Measurements from ENCODE around the gene RREB1.

Gene RREB1

DNA sequence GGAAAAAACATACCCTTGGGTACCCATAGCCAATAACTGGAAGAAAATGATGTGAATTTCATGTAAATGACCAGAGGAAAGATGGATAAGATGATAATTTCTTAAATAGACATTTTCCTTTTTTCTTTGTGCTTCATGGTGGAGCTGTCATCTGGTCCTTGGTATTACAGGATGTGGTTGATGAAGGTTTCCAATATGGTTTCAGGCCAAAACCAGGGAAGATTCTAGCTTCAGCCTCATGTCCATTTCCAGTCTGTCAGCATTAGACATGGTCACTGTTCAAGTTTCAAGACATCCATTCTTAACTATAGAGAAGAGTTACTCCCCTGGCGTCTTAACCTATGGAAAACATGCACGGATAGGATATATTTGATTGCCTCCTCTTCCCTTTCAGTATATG is 141.6 kb downstream of the RREB1 start:
- CTCF ChIA-PET = interaction anchor here (0.5 to 1.9 kb wide), 5 partner anchors 11 to 553 kb away, joined by 3 to 5 read pairs (median 4); no protein-coding TSS in a partner anchor

GRCh38 chr6:7249946-7250643 is 142.3 kb downstream of the RREB1 start:
- CTCF ChIA-PET = interaction anchor here (0.5 to 1.9 kb wide), 7 partner anchors 15 to 554 kb away, joined by 3 to 6 read pairs (median 4); no protein-coding TSS in a partner anchor
- Histone ChIP-seq H3K4me3 (ENCODE audit: low read depth, low read length) (no peak overlapping the region), H3K27ac (ENCODE audit: extremely low read depth, low read depth, low read length) (no peak overlapping the region), H3K9me3 (ENCODE audit: control insufficient read depth, insufficient read depth, low read depth, low read length) (no peaks in the 10 kb centered on the region), H3K4me1 (ENCODE audit: control insufficient read depth, insufficient read depth, low read length) (no peaks in the 10 kb centered on the region), H3K36me3 (ENCODE audit: control insufficient read depth in 2 of 2, insufficient read depth in 1 of 2, low read length in 2 of 2) (peaks cover 5 to 58% of the 10 kb centered on the region in 2 experiments; a peak in 2 of 3 replicates)
- POLR2A ChIA-PET = interaction anchor here (1.7 kb wide), 1 partner anchor 11 kb away, joined by 3 read pairs; no protein-coding TSS in a partner anchor
- no peak for TF ChIP-seq ZSCAN5A (tag by site-specific recombination; IDR thresholded peaks at IDR 0.05)
- no peak for TF ChIP-seq SETDB1 (IDR thresholded peaks at IDR 0.05; ENCODE audit: insufficient read length, low read length)
- TF ChIP-seq ZNF521 (tag by site-specific recombination; IDR thresholded peaks at IDR 0.05) = no peak
- TF ChIP-seq ZNF555 (tag by site-specific recombination; conservative IDR thresholded peaks at IDR 0.05) = no peak
- TF ChIP-seq ZNF19 (tag by site-specific recombination; IDR thresholded peaks at IDR 0.05; ENCODE audit: low read depth) = no peak

More for the DNA sequence above, 141.6 kb downstream of the RREB1 start:
- POLR2A ChIA-PET = interaction anchor here (1.7 kb wide), 1 partner anchor 11 kb away, joined by 3 read pairs; no protein-coding TSS in a partner anchor
- Histone ChIP-seq H3K36me3 (ENCODE audit: control insufficient read depth in 2 of 2, insufficient read depth in 1 of 2, low read length in 2 of 2) (peaks cover 5 to 62% of the 10 kb centered on the region in 2 experiments; a peak in 2 of 3 replicates), H3K4me1 (ENCODE audit: control insufficient read depth, insufficient read depth, low read length) (no peaks in the 10 kb centered on the region), H3K4me3 (ENCODE audit: low read depth, low read length) (no peak overlapping the region), H3K27ac (ENCODE audit: extremely low read depth, low read depth, low read length) (no peak overlapping the region), H3K9me3 (ENCODE audit: control insufficient read depth, insufficient read depth, low read depth, low read length) (no peaks in the 10 kb centered on the region)
- no peak for TF ChIP-seq ZNF146 (tag by site-specific recombination; IDR thresholded peaks at IDR 0.05)
- TF ChIP-seq IKZF3 (tag by site-specific recombination; IDR thresholded peaks at IDR 0.05) = no peak
- no peak for TF ChIP-seq OSR2 (tag by site-specific recombination; IDR thresholded peaks at IDR 0.05)
- no peak for TF ChIP-seq ZNF2 (tag by site-specific recombination; IDR thresholded peaks at IDR 0.05)
- no peak for TF ChIP-seq ZBTB21 (tag by site-specific recombination; IDR thresholded peaks at IDR 0.05)
- no peak for TF ChIP-seq ZNF48 (tag by site-specific recombination; IDR thresholded peaks at IDR 0.05)
- TF ChIP-seq ZNF560 (tag by site-specific recombination; IDR thresholded peaks at IDR 0.05; ENCODE audit: borderline replicate concordance) = no peak
- TF ChIP-seq ZIC2 (tag by site-specific recombination; IDR thresholded peaks at IDR 0.05) = no peak
- no peak for TF ChIP-seq ZBTB44 (tag by site-specific recombination; IDR thresholded peaks at IDR 0.05)
- no peak for TF ChIP-seq ZNF792 (tag by site-specific recombination; IDR thresholded peaks at IDR 0.05)
- TF ChIP-seq, protein P1, sequence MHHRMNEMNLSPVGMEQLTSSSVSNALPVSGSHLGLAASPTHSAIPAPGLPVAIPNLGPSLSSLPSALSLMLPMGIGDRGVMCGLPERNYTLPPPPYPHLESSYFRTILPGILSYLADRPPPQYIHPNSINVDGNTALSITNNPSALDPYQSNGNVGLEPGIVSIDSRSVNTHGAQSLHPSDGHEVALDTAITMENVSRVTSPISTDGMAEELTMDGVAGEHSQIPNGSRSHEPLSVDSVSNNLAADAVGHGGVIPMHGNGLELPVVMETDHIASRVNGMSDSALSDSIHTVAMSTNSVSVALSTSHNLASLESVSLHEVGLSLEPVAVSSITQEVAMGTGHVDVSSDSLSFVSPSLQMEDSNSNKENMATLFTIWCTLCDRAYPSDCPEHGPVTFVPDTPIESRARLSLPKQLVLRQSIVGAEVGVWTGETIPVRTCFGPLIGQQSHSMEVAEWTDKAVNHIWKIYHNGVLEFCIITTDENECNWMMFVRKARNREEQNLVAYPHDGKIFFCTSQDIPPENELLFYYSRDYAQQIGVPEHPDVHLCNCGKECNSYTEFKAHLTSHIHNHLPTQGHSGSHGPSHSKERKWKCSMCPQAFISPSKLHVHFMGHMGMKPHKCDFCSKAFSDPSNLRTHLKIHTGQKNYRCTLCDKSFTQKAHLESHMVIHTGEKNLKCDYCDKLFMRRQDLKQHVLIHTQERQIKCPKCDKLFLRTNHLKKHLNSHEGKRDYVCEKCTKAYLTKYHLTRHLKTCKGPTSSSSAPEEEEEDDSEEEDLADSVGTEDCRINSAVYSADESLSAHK (tag by site-specific recombination; IDR thresholded peaks at IDR 0.05) = no peak
- no peak for TF ChIP-seq ZNF157 (tag by site-specific recombination; IDR thresholded peaks at IDR 0.05)
- no peak for TF ChIP-seq KLF1 (tag by site-specific recombination; IDR thresholded peaks at IDR 0.05)
- TF ChIP-seq, protein P2, sequence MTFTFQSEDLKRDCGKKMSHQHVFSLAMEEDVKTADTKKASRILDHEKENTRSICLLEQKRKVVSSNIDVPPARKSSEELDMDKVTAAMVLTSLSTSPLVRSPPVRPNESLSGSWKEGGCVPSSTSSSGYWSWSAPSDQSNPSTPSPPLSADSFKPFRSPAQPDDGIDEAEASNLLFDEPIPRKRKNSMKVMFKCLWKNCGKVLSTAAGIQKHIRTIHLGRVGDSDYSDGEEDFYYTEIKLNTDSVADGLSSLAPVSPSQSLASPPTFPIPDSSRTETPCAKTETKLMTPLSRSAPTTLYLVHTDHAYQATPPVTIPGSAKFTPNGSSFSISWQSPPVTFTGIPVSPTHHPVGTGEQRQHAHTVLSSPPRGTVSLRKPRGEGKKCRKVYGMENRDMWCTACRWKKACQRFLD (tag by site-specific recombination; IDR thresholded peaks at IDR 0.05) = no peak
- no peak for TF ChIP-seq SP2 (tag by site-specific recombination; IDR thresholded peaks at IDR 0.05)
- TF ChIP-seq, protein P3, sequence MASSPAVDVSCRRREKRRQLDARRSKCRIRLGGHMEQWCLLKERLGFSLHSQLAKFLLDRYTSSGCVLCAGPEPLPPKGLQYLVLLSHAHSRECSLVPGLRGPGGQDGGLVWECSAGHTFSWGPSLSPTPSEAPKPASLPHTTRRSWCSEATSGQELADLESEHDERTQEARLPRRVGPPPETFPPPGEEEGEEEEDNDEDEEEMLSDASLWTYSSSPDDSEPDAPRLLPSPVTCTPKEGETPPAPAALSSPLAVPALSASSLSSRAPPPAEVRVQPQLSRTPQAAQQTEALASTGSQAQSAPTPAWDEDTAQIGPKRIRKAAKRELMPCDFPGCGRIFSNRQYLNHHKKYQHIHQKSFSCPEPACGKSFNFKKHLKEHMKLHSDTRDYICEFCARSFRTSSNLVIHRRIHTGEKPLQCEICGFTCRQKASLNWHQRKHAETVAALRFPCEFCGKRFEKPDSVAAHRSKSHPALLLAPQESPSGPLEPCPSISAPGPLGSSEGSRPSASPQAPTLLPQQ (tag by site-specific recombination; IDR thresholded peaks at IDR 0.05) = no peak
- TF ChIP-seq ZNF24 (tag by site-specific recombination; IDR thresholded peaks at IDR 0.05) = no peak
